GM21576 (cell line): ENCODE measurements around the gene ZBTB40.

ENCODE experiments used
- ATAC-seq: cut with Tn5 transposase; IDR thresholded peaks from one replicate; pipeline ENCODE4 v1.9.1; 2021; ENCODE audit warnings: mild to moderate bottlenecking, moderate library complexity; ENCODE audit not compliant: unreplicated experiment

Gene ZBTB40

GRCh38 chr1:22500058-22500457 lies 48.4 kb downstream of the ZBTB40 start:
- ATAC-seq: no peak

- ATAC-seq: no peak
These were observed 48.8 kb downstream of the ZBTB40 start for GRCh38 chr1:22500471-22500870.

- no peak for ATAC-seq
These were observed 50.6 kb downstream of the ZBTB40 start for GRCh38 chr1:22502202-22502601.

- ATAC-seq: no peak
These were observed 52.2 kb downstream of the ZBTB40 start for GRCh38 chr1:22503721-22504410.

GRCh38 chr1:22506130-22506692 lies 54.6 kb downstream of the ZBTB40 start:
- no peak for ATAC-seq

- ATAC-seq: no peak
These were observed 55.9 kb downstream of the ZBTB40 start for GRCh38 chr1:22507587-22507986.

GRCh38 chr1:22508329-22508728 lies 56.7 kb downstream of the ZBTB40 start:
- ATAC-seq: no peak

- no peak for ATAC-seq
These were observed 57.3 kb downstream of the ZBTB40 start for GRCh38 chr1:22508991-22509390.

- no peak for ATAC-seq
These were observed 58.2 kb downstream of the ZBTB40 start for GRCh38 chr1:22509815-22510214.

- ATAC-seq: no peak
These were observed 61.2 kb downstream of the ZBTB40 start for GRCh38 chr1:22512873-22513272.

GRCh38 chr1:22516906-22517571 lies 65.4 kb downstream of the ZBTB40 start:
- ATAC-seq: no peak

- ATAC-seq: no peak
These were observed 66.3 kb downstream of the ZBTB40 start for GRCh38 chr1:22517956-22518355.

- ATAC-seq: no peak
These were observed 66.7 kb downstream of the ZBTB40 start for GRCh38 chr1:22518379-22518778.

GRCh38 chr1:22520871-22521270 lies 69.2 kb downstream of the ZBTB40 start:
- ATAC-seq: no peak

- ATAC-seq: no peak
These were observed 70.0 kb downstream of the ZBTB40 start for GRCh38 chr1:22521692-22522091.

GRCh38 chr1:22522221-22522743 lies 70.6 kb downstream of the ZBTB40 start:
- ATAC-seq: no peak

- ATAC-seq: no peak
These were observed 72.8 kb downstream of the ZBTB40 start for GRCh38 chr1:22524481-22524880.

- no peak for ATAC-seq
These were observed 73.6 kb downstream of the ZBTB40 start for GRCh38 chr1:22525211-22525610.

- no peak for ATAC-seq
These were observed 74.0 kb downstream of the ZBTB40 start for GRCh38 chr1:22525646-22526045.

GRCh38 chr1:22526098-22526497 lies 74.4 kb downstream of the ZBTB40 start:
- ATAC-seq: no peak

GRCh38 chr1:22526677-22527076 lies 75.0 kb downstream of the ZBTB40 start:
- no peak for ATAC-seq

- ATAC-seq: no peak
These were observed 75.5 kb downstream of the ZBTB40 start for GRCh38 chr1:22527122-22527521.
